ENCODE data around the gene COQ2.

DNA sequence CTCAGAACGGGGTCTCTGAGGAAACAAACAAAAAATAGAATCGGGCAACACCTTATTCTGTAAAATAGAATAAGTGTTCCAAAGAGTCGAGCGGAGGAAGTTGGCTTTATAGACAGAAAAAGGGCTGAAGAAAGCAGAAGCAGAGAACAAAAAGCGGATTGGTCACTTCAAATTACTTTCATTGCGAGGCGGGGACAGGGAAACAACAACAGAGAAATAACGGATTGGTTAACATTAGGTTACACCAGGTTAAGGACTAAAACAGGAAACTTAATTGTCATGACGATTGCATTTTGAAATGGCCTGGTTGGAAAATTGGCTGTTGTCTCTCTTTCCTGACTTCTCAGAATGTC lies 433 bp upstream of the COQ2 start:
- TF ChIP-seq, protein P1, sequence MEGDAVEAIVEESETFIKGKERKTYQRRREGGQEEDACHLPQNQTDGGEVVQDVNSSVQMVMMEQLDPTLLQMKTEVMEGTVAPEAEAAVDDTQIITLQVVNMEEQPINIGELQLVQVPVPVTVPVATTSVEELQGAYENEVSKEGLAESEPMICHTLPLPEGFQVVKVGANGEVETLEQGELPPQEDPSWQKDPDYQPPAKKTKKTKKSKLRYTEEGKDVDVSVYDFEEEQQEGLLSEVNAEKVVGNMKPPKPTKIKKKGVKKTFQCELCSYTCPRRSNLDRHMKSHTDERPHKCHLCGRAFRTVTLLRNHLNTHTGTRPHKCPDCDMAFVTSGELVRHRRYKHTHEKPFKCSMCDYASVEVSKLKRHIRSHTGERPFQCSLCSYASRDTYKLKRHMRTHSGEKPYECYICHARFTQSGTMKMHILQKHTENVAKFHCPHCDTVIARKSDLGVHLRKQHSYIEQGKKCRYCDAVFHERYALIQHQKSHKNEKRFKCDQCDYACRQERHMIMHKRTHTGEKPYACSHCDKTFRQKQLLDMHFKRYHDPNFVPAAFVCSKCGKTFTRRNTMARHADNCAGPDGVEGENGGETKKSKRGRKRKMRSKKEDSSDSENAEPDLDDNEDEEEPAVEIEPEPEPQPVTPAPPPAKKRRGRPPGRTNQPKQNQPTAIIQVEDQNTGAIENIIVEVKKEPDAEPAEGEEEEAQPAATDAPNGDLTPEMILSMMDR (optimal IDR thresholded peaks at IDR 0.05 in 1 of 3, IDR thresholded peaks at IDR 0.05 in 1 of 3, conservative IDR thresholded peaks at IDR 0.05 in 1 of 3; ENCODE audit: extremely low read depth in 1 of 3, insufficient read depth in 2 of 3, low read length in 3 of 3) = no peak
- no peak for TF ChIP-seq EZH2 (IDR thresholded peaks at IDR 0.05; ENCODE audit: low read length)
